ENCODE data around the gene C12orf42. TPM values are rescaled to one million over a fixed set of nuclear protein-coding genes. Genes with fewer than 3 reads are reported as not detected.

C12orf42 gene
- total and polyA plus RNA-seq, 7 donors: not detected

DNA sequence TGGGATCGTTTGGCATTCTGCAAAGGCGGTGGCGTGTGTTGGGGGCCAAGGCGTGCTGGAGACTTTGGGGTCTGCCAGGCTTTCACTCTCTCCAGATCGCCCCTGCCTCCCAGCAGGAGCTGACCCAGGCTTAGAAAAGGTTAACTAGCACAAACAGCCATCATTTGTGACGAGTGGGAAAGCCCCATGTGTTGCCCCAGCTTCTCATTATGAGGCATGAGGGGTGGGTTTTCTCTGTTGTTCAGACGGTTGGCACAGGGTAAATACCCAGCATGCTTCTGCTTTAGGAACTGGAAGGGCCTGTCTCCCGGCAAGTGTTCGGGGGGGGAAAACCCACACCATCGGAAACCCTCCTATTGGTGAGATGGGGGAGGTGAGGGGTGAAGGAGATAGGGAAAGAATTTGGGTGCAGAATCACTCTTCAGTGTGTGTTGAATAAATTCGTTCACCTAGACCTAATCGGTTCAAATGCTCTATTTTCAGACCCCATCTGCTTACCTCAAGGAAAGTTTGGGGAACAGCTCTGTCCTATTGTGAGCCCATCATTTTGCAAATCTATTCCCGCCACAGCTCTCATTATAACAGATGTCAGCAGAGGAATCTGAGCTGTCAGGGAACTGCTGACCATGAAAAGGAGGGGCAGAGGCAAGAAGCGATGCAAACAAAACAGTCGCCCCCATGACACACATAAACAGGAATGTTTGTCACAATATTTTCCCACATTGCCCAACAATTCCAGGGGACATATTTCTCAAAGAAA is 34.7 kb upstream of the C12orf42 start:
- 31 to 38% (median 31%) methylated on average over 15 of the region's 15 CpGs for whole genome bisulfite sequencing, 3 donors
- DNase-seq (no peak), ATAC-seq (no peak)
- TF ChIP-seq, protein P1, sequence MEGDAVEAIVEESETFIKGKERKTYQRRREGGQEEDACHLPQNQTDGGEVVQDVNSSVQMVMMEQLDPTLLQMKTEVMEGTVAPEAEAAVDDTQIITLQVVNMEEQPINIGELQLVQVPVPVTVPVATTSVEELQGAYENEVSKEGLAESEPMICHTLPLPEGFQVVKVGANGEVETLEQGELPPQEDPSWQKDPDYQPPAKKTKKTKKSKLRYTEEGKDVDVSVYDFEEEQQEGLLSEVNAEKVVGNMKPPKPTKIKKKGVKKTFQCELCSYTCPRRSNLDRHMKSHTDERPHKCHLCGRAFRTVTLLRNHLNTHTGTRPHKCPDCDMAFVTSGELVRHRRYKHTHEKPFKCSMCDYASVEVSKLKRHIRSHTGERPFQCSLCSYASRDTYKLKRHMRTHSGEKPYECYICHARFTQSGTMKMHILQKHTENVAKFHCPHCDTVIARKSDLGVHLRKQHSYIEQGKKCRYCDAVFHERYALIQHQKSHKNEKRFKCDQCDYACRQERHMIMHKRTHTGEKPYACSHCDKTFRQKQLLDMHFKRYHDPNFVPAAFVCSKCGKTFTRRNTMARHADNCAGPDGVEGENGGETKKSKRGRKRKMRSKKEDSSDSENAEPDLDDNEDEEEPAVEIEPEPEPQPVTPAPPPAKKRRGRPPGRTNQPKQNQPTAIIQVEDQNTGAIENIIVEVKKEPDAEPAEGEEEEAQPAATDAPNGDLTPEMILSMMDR (IDR thresholded peaks at IDR 0.05): no peak
- no peak overlapping the region for H3K27ac ChIP-seq
- H3K4me1 ChIP-seq: no peaks in the 10 kb centered on the region
- intact Hi-C loops (cut with DNase I): no loop called here
- no peaks in the 10 kb centered on the region for H3K36me3 ChIP-seq (ENCODE audit: insufficient read depth in 1 of 2, low read depth in 1 of 2)
- H3K9me3 ChIP-seq: no peaks in the 10 kb centered on the region
- peaks cover 0 to 27% (median 0%) of the 10 kb centered on the region in 3 donors for H3K27me3 ChIP-seq (ENCODE audit: insufficient read depth in 3 of 3, low read length in 2 of 3)
- no peak overlapping the region for H3K4me3 ChIP-seq

GRCh38 chr12:103529306-103529705 is 33.5 kb upstream of the C12orf42 start:
- Histone ChIP-seq H3K4me1 (no peaks in the 10 kb centered on the region), H3K36me3 (ENCODE audit: insufficient read depth in 1 of 2, low read depth in 1 of 2) (no peaks in the 10 kb centered on the region), H3K9me3 (no peaks in the 10 kb centered on the region), H3K4me3 (no peak overlapping the region), H3K27ac (no peak overlapping the region), H3K27me3 (ENCODE audit: insufficient read depth in 3 of 3, low read length in 2 of 3) (peaks cover 0 to 27% (median 0%) of the 10 kb centered on the region in 3 donors)
- intact Hi-C loops (cut with DNase I): no loop called here
- WGBS, 3 donors: 32 to 51% (median 37%) methylated on average over 4 of the region's 4 CpGs
- ATAC-seq (no peak), DNase-seq (no peak)
- TF ChIP-seq, protein P1 (IDR thresholded peaks at IDR 0.05): no peak

- TF ChIP-seq, protein P1 (IDR thresholded peaks at IDR 0.05): no peak
- intact Hi-C loops (cut with DNase I): no loop called here
- Histone ChIP-seq H3K4me3 (no peak overlapping the region), H3K4me1 (no peaks in the 10 kb centered on the region), H3K9me3 (no peaks in the 10 kb centered on the region), H3K27me3 (ENCODE audit: insufficient read depth in 3 of 3, low read length in 2 of 3) (peaks cover 0 to 5% (median 0%) of the 10 kb centered on the region in 3 donors), H3K27ac (no peak overlapping the region), H3K36me3 (ENCODE audit: insufficient read depth in 1 of 2, low read depth in 1 of 2) (no peaks in the 10 kb centered on the region)
- ATAC-seq (no peak), DNase-seq (no peak)
- WGBS, 3 donors: 31 to 41% (median 40%) methylated on average over 4 of the region's 4 CpGs
Measured at GRCh38 chr12:103524238-103524875, 28.6 kb upstream of the C12orf42 start.

DNA sequence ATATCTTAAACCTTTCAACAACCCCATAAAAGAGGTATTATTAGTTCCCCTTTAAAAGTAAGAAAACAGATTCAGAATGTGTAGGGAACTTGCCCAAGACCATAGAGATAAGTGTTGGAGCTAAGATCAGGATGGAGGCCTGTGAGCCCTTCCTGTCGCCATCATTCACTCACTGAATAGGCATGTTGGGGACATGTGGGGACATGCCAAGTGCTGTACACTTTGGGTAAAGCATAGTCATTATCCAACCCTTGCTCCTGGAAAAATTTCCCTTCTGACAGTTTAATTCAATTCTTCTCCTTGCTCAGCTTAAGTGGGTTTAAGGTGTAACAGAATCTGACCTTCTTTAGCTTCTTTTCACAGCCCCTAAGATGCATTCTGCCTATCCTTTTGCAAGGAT is 28.0 kb upstream of the C12orf42 start:
- Histone ChIP-seq H3K27me3 (ENCODE audit: insufficient read depth in 3 of 3, low read length in 2 of 3) (no peaks in the 10 kb centered on the region), H3K27ac (no peak overlapping the region), H3K9me3 (no peaks in the 10 kb centered on the region), H3K36me3 (ENCODE audit: insufficient read depth in 1 of 2, low read depth in 1 of 2) (no peaks in the 10 kb centered on the region), H3K4me1 (no peaks in the 10 kb centered on the region), H3K4me3 (no peak overlapping the region)
- no peak for ATAC-seq
- DNase-seq: no peak
- intact Hi-C loops (cut with DNase I): no loop called here
- 45 to 72% (median 60%) methylated on average over 1 of the region's 1 CpG for WGBS, 3 donors
- TF ChIP-seq, protein P1 (IDR thresholded peaks at IDR 0.05): no peak

Measured in psoas muscle (tissue), 8 donors.